Measurements from ENCODE around the gene CPSF4L.
A peak's percentile ranks its signal among the peaks of the same experiment; 100 is the strongest.

CPSF4L gene

GRCh38 chr17:73251871-73252270, 9.8 kb downstream of the CPSF4L start:
- no peak for DNase-seq (ENCODE audit: low read depth)
- in situ Hi-C loops (cut with HindIII; ENCODE audit: low sequenced_read_pairs), result no loop called here
- no peak overlapping the region for H3K4me3 ChIP-seq (ENCODE audit: low read depth, low read length)
- no peak for TF ChIP-seq CTCF (IDR thresholded peaks at IDR 0.05; ENCODE audit: low read depth, low read length, missing control alignments)

DNA sequence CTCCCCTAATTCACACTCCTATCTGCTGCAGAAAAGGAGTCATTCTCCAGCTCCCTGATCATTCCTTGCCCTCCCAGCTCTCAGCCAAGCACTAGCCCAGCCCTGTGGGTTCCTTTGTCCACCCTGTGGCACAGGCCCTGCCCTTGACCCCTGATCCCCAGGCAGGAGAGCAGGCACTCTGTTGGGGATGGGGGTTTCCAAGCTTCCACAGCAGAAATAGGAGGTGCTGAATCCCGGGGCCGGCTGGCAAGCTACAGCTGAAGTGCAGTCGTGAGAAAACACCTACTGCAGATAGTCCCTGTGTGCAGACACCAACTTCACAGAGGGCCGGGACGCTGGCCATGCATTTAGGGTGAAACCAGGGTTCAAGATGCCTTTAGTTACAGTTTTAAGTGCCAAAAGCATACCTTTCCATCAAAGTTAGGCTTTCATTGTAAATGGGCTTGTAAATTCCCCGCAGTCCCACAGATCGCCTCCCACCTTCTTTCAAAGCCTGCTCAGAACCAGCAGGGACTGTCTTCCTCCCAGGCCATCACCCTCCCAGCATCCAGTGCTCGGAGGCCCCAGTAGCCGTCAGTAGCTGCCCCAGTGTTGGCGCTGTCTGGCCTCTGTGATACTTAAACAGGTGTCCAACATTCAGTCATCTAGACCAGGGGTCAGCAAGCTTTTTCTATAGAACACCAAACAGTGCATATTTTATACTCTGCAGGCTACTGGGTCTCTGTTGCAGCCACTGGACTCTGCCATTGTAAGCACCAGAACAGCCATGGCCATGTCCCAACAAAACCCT, 10.6 kb downstream of the CPSF4L start:
- in situ Hi-C loops (cut with HindIII; ENCODE audit: low sequenced_read_pairs), result no loop called here
- no peak for TF ChIP-seq CTCF (IDR thresholded peaks at IDR 0.05; ENCODE audit: low read depth, low read length, missing control alignments)
- no peak overlapping the region for H3K4me3 ChIP-seq (ENCODE audit: low read depth, low read length)
- DNase-seq (ENCODE audit: low read depth), result no peak

GRCh38 chr17:73249700-73250099, 12.0 kb downstream of the CPSF4L start:
- no peak overlapping the region for H3K4me3 ChIP-seq (ENCODE audit: low read depth, low read length)
- in situ Hi-C loops (cut with HindIII; ENCODE audit: low sequenced_read_pairs), result no loop called here
- TF ChIP-seq CTCF (IDR thresholded peaks at IDR 0.05; ENCODE audit: low read depth, low read length, missing control alignments), result no peak
- no peak for DNase-seq (ENCODE audit: low read depth)

DNA sequence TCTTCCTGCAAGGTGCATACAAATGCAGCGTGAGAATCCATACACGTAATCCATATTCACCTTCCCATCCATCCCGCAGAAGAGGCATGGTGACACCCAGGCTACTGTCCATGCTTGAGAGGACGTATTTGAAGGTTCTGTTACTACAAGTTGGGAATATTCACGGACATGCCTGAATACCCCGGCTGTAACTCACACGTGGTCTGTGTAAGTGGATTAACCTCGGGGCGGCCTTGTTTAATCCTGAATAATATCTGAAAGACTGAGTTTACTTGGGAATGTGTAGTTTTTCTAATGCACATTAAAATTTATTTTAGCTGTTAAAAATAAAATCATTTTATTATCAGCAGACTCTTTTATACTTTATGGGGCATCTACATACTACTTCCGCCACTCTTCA, 13.1 kb downstream of the CPSF4L start:
- no peak for DNase-seq (ENCODE audit: low read depth)
- H3K4me3 ChIP-seq (ENCODE audit: low read depth, low read length), result no peak overlapping the region
- no peak for TF ChIP-seq CTCF (IDR thresholded peaks at IDR 0.05; ENCODE audit: low read depth, low read length, missing control alignments)
- in situ Hi-C loops (cut with HindIII; ENCODE audit: low sequenced_read_pairs), result no loop called here

DNA sequence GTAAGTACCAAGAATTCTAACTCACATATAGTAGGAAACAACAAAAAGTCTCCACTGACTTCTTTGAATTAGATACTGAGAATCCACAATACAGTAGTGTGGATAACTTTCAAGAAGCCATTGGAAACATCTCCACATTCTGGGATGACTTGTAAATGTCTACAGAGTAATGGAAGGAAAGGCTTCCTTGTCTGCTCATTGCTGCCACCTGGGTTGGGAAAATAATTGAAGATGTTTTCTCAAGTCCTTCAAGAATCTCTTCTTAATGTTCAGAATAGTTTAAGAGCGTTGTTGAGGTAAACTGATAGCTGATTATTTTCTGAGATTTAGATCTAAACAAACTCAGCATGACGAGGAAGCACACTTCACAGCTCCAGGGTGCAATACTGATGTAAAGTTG, 14.0 kb downstream of the CPSF4L start:
- DNase-seq (ENCODE audit: low read depth), result no peak
- TF ChIP-seq CTCF (IDR thresholded peaks at IDR 0.05; ENCODE audit: low read depth, low read length, missing control alignments), result peak; percentile 26
- in situ Hi-C loops (cut with HindIII; ENCODE audit: low sequenced_read_pairs), result no loop called here
- H3K4me3 ChIP-seq (ENCODE audit: low read depth, low read length), result no peak overlapping the region

DNA sequence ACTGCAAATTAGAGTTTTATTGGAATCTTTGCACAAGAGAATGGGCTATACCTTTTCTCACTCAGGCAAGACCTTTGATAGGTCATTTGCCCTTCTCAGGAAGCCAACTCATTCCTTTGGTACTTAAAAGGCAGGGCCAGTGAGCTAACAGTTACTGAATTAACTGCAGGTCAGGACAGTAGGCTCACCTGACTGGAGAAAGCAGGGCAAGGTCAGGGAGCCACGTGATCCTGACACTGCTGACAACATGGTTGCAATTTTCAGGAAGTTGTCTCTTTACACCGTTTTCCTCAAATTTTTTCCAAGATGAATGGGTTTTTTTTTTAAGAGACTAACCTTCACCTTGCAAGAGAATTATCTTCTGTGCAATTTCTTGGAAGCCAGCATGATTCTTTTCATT, 21.1 kb downstream of the CPSF4L start:
- DNase-seq (ENCODE audit: low read depth), result no peak
- TF ChIP-seq CTCF (IDR thresholded peaks at IDR 0.05; ENCODE audit: low read depth, low read length, missing control alignments), result no peak
- in situ Hi-C loops (cut with HindIII; ENCODE audit: low sequenced_read_pairs), result no loop called here
- H3K4me3 ChIP-seq (ENCODE audit: low read depth, low read length), result no peak overlapping the region

Measured in astrocyte of the cerebellum (primary cell).